GM18858 (cell line): ENCODE data around the gene CRTC2.
A peak's percentile ranks its signal among the peaks of the same experiment; 100 is the strongest.
"Not testable (repeated sequence)": the region's sequence is repeated elsewhere in the genome, so short reads cannot be mapped to it uniquely, and the experiment has no call there.

Experiments
- ATAC-seq: cut with Tn5 transposase; IDR thresholded peaks from one replicate; pipeline ENCODE4 v1.9.1; 2021; ENCODE audit not compliant: unreplicated experiment

Gene CRTC2

DNA sequence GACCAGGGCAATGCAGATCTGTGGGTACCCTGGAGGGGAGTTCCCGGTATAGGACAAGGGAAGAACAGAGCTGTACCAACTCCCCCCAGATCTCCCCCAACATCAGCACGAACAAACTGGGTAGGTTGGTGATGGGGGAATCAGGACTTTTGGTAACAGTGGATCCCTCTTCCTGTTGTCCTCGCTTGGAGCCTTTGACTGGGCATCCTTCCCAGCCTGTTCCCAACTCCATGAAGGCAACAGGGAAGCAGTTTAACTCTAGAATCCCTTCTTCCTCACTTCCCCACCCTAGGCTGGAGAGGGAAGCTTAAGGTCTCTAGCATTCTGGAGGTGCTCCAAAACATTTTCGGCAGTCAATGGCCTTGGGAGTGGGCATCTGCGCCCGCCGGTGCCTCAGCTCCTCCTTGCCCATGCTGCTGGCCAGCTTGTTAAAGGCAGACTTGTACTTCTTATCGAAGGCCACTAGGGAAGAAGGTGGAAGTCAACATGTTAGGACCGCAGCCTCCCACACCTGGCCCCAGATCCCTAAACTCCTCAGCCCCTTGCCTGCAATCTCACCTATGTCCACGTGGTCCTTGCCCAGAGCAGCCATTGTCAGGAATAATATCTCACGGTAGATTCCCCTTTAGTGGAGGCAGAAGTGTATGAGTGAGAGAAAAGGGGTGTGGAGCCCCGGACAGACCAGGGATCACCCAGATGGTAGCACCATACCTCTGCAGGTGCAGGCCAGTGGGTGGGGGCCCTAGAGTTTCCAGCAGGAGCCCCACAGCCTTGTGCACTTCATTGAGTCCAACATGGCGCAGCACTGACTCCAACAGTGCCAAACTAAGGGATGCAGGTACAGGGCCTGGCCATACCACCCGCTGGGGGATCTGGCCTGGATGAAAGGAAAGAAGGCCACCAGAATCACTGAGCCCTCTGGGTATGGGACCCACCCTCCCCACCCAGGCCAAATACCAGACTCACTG is 28.1 kb downstream of the CRTC2 start:
- ATAC-seq = no peak

DNA sequence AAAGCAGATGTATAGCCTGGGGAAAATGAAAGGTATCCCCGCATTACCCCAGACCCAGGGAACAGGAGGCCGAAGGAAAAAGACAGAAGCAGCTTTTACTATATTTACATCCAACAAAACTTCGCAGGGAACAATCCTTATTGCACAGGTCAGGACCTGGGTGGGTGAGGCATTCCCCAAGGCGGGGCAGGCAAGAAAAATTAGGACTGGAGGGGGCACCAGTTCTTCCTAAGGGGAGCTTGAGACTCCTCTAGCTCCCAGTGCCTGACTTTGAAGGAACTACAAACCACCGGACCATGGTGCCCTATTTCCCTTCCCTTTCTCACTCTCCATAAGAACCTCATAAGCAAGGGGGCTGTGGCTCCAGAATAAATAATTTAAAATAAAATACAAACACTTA is 29.0 kb downstream of the CRTC2 start:
- ATAC-seq = no peak

DNA sequence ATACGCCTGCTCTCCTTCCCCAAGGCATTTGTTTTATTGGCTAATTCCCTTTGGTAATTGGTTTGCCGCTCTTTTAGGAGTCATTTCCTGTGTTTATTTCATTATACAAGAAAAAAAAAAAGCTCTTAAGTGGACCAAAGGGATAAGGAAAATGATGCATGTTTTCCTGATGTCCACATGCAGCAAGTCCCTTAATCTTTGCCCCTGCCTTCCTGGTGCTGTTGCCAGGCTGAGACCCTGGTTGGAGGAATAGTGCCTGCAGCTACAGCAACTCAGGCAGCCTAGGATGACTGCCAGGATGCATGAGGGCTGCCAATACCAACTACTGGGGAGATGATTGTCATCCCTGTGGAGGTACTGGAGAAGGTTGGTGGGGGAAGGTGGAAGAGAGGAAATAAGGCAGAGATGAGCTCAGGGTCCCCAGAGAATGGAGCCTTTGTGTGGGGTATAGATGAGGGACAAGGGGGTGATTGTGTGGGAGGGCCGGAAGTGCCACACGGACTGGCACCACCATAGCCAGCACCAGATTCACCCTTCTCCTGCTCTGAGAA is 29.5 kb downstream of the CRTC2 start:
- no peak for ATAC-seq

GRCh38 chr1:153928245-153928644 is 30.2 kb downstream of the CRTC2 start:
- no peak for ATAC-seq

DNA sequence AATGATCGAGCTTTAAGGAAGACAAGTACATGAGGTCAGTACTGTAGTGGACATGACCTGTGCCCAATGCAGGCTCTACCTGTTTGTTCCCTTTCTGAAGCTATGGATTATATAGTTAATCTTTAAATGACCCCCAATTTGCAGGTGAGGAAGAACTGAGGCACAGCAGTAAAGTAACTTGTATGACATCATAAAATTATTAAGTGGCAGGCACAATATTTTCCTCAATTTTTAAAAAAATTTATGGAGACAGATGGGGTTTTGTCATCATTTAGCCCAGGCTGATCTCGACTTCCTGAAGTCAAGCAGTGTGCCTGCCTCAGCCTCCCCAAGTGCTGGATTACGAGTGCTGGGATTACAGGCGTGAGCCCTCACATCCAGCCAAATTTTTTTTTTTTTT is 32.0 kb downstream of the CRTC2 start:
- no peak for ATAC-seq

DNA sequence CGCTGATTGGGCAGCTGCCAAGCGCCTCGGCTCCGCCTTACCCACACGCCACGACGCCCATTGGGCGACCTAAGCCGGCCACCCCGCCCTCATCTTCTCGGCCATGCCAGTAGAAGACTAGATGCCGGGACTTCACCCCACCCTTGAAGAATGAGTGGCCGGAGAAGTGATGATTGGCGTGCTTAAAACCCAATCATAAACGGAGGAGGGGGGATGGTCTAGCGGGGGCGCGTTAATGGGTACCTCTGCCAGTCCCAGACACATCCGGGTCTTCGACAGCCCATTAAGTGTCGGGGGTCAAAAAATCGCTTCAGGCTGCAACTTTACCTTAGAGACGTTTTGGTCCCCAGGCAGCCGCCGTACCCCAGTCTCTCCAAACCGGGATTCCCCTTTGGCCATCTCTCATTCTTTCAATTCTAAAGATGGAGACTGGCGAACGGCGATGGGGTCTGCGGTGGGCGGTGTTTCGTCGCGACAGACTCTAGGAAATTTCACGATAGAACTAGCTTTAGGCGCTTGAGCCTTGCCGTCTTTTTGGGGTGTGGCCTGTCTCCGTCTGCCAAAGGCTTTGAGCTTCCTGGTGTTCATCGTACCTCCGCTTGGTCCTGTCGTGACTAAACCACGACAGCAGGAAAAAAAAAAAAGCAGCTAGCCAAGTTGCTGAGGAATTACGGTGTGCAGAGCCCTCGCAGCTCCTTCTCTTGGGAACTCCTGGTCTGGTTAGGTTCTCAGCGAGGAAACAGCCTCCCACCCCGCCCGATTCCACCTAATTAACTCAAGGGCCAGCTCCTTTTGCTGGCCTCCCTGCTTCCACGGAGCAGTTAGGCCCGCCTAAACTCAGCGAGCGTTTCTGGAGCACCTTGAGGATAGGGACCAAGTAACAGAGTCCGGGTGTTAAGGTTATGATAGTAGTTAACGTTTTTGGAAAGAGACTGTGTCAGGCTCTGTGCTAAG is 35.2 kb downstream of the CRTC2 start, which contains the start of gene GATAD2B:
GATAD2B (minus strand) TSS at position 1 of the 954 bp plus-strand sequence. CDS start 94,625 bp downstream, outside the sequence.
- ATAC-seq = peak; percentile 76

DNA sequence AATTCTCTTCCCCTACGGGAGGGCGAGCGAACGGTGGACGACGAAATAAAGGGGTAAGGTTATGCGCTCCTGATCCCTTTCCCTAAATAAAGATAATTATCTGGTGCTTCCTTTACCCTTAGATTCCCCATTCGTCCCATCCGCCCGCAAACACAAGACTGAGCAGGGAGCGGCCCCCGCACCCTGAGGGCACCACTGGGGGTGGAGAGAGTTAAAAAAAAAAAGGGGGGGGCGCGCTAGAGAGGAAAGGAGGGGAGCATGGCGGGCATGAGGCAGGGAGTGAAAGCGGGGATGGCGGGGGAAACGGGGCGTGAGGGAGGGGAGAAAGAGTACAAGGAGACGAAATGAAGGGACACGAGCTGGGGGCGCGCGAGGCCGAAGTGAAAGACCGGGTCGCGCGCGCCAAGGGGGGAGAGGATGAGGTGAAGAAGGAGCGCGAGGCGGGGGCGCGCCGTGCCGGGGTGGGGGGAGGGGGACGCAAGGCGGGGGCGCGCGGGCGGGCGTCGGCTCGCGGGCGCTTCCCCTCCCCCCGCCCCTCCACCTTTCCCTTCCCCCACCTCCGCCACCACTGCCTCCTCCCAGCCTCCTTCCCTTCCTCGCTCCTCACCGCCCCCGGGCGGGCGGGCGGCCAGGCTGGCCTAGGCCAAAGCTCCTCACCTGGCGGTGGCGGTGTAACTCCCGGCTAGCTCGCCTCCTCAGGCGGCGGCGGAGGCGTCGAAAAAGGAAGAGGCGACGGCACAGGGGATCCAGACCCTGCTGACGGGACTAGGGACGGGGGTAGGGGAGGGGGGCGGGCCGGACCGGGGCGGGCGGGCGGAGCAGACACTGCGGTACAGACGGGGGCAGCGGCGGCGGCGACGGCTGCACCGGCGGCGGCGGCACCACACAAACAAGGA is 36.1 kb downstream of the CRTC2 start:
- ATAC-seq = peak; percentile 4

DNA sequence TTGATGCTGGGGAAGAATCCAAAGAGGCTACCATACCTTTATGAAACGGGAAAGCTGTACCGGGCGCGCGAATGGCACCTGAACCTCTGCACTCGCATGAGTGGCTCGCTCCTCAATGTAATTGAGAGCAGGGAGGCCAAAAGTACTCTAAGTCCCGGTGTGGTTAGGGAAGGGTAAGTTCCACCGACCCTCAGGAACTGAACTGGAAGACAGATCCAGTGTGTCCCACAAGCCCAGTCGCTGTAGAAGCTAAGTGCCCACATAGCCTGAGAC is 36.7 kb downstream of the CRTC2 start:
- no peak for ATAC-seq

GRCh38 chr1:153921080-153921802 is 37.2 kb downstream of the CRTC2 start:
- no peak for ATAC-seq

- no peak for ATAC-seq
These were observed 38.2 kb downstream of the CRTC2 start for GRCh38 chr1:153919876-153920852.

GRCh38 chr1:153916297-153916696 is 42.1 kb downstream of the CRTC2 start:
- no peak for ATAC-seq

DNA sequence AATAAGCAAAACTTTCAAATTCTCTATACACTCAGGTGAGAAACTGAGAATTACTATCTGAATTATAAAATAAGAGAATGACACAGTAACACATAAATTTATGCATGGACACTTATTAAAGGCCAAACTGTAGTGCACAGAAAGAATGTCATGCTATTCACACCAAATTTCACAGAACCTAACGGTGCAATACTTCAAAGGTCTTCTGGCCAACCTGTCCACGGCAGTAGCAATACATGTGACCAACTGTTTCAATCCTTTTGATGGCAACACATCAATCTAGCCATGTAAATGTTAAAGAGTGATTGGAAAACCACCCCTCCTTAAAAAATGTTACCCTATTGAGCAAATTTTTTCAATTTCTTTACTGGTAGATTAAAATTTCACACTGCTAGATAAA is 46.1 kb downstream of the CRTC2 start:
- ATAC-seq = no peak

GRCh38 chr1:153910560-153910959 is 47.9 kb downstream of the CRTC2 start:
- not testable (repeated sequence) for ATAC-seq

- no peak for ATAC-seq
These were observed 50.3 kb downstream of the CRTC2 start for GRCh38 chr1:153908071-153908470.

DNA sequence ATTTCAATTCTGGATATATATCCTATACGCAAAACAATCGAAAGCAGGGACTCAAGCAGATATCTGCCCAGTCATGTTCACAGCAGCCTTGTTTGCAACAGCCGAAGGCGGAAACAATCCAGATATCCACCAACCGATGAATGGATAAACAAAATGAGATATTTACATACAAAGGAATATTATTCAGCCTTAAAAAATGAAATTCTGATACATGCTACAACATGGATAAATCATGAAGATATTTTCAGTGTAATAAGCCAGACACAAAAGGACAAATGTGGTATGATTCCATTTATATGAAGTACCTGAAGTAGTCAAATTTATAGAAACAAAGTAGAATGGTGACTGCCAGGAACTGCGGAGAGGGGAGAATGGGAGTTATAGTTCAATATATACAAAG is 51.3 kb downstream of the CRTC2 start:
- ATAC-seq = no peak

DNA sequence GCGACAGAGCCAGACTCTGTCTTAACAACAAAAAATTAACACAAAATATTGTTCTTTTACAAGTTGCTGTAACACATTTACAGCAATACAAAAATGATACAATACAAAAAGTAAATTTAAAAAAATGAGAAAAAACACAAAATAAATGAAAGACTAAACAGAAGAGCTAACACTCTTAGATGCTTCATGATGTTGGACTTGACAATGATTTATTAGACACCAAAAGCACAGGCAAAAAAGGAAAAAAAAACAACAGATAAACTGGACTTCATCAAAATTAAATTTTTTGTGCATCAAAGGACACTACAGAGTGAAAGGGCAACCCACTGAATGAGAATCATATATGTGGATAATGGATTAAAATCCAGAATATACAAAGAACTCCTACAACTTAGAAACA is 52.0 kb downstream of the CRTC2 start:
- no peak for ATAC-seq

- not testable (repeated sequence) for ATAC-seq
These were observed 52.5 kb downstream of the CRTC2 start for GRCh38 chr1:153905908-153906307.

GRCh38 chr1:153903841-153904455 is 54.5 kb downstream of the CRTC2 start:
- no peak for ATAC-seq
